HG02678 (cell line): ENCODE measurements around the gene PCDHGA8.
"Not testable (repeated sequence)": the region's sequence is repeated elsewhere in the genome, so short reads cannot be mapped to it uniquely, and the experiment has no call there.

Source experiments
- ATAC-seq: cut with Tn5 transposase; IDR thresholded peaks from one replicate; pipeline ENCODE4 v1.9.1; 2021; ENCODE audit warnings: mild to moderate bottlenecking, moderate library complexity; ENCODE audit not compliant: unreplicated experiment

PCDHGA8 gene

DNA sequence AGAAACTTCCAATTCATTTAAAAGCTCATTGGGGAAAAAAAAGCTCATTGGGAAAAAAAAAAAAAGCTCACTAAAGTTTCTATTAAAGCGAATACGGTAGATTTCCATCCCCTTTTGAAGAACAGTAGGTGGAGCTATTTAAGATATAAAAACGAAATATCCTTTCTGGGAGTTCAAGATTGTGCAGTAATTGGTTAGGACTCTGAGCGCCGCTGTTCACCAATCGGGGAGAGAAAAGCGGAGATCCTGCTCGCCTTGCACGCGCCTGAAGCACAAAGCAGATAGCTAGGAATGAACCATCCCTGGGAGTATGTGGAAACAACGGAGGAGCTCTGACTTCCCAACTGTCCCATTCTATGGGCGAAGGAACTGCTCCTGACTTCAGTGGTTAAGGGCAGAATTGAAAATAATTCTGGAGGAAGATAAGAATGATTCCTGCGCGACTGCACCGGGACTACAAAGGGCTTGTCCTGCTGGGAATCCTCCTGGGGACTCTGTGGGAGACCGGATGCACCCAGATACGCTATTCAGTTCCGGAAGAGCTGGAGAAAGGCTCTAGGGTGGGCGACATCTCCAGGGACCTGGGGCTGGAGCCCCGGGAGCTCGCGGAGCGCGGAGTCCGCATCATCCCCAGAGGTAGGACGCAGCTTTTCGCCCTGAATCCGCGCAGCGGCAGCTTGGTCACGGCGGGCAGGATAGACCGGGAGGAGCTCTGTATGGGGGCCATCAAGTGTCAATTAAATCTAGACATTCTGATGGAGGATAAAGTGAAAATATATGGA, 38.1 kb downstream of the PCDHGA8 start, which contains the start of gene PCDHGA12:
PCDHGA12 (plus strand) TSS at position 176 of the 782 bp plus-strand sequence; CDS start at position 429, 253 bp downstream.
- no peak for ATAC-seq

- ATAC-seq, result peak; percentile 41
Observed at GRCh38 chr5:141431286-141431685, 38.9 kb downstream of the PCDHGA8 start.

GRCh38 chr5:141432308-141432707, 39.9 kb downstream of the PCDHGA8 start:
- not testable (repeated sequence) for ATAC-seq

DNA sequence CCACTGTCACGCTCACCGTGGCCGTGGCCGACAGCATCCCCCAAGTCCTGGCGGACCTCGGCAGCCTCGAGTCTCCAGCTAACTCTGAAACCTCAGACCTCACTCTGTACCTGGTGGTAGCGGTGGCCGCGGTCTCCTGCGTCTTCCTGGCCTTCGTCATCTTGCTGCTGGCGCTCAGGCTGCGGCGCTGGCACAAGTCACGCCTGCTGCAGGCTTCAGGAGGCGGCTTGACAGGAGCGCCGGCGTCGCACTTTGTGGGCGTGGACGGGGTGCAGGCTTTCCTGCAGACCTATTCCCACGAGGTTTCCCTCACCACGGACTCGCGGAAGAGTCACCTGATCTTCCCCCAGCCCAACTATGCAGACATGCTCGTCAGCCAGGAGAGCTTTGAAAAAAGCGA, 40.3 kb downstream of the PCDHGA8 start:
- ATAC-seq, result not testable (repeated sequence)

DNA sequence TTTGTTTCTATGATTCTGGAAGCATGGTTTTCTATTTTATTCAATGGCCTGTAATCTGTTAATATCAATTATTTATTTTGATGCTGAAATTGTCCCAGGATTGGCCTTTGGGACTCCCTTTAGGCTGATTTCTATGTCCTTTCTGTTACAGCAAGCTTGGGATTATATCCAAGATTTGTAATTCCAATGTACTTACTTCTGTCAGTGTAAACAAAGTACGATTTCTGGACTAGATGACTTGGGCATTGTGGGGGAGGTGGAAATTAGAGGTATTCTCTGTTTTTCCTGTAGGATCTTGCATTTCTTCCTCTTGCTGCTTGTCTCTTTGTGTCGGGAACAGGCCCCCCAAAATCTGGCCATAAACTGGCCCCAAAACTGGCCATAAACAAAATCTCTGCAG, 41.6 kb downstream of the PCDHGA8 start:
- ATAC-seq, result no peak

GRCh38 chr5:141437221-141437620, 44.8 kb downstream of the PCDHGA8 start:
- no peak for ATAC-seq

GRCh38 chr5:141439411-141440141, 47.1 kb downstream of the PCDHGA8 start:
- no peak for ATAC-seq

GRCh38 chr5:141440341-141440740, 47.9 kb downstream of the PCDHGA8 start:
- ATAC-seq, result no peak

GRCh38 chr5:141441571-141442170, 49.2 kb downstream of the PCDHGA8 start:
- no peak for ATAC-seq
